Hepatocyte (in vitro differentiated cells): ENCODE data around the gene COLQ.

ENCODE experiments used
- EZH2 ChIP-seq: fragments of 200-600 bp; sonication (generic); IDR thresholded peaks from 2 replicates; pipeline ENCODE4 v1.6.1; 2016; ENCODE audit warnings: antibody characterized with exemption, mild to moderate bottlenecking, borderline replicate concordance
- TF ChIP-seq, protein P1 (sequence below): fragments of 200-600 bp; sonication (generic); IDR thresholded peaks from 2 replicates; pipeline ENCODE4 v1.5.1; 2016; ENCODE audit warnings: antibody characterized with exemption, mild to moderate bottlenecking; ENCODE audit not compliant: poor library complexity

GRCh38 chr3:15493436-15493835 is 28.1 kb downstream of the COLQ start:
- TF ChIP-seq, protein P1, sequence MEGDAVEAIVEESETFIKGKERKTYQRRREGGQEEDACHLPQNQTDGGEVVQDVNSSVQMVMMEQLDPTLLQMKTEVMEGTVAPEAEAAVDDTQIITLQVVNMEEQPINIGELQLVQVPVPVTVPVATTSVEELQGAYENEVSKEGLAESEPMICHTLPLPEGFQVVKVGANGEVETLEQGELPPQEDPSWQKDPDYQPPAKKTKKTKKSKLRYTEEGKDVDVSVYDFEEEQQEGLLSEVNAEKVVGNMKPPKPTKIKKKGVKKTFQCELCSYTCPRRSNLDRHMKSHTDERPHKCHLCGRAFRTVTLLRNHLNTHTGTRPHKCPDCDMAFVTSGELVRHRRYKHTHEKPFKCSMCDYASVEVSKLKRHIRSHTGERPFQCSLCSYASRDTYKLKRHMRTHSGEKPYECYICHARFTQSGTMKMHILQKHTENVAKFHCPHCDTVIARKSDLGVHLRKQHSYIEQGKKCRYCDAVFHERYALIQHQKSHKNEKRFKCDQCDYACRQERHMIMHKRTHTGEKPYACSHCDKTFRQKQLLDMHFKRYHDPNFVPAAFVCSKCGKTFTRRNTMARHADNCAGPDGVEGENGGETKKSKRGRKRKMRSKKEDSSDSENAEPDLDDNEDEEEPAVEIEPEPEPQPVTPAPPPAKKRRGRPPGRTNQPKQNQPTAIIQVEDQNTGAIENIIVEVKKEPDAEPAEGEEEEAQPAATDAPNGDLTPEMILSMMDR: no peak
- TF ChIP-seq EZH2: no peak
